PC-3 (cell line): ENCODE results near the gene CCNG2.

ENCODE experiments used
- CTCF ChIP-seq: fragments of 300-600 bp; sonication (generic); conservative IDR thresholded peaks from 2 replicates; pipeline ENCODE4 v1.5.1; 2017; ENCODE audit warnings: antibody characterized with exemption, low read depth, mild to moderate bottlenecking, low read length
- EZH2 ChIP-seq: fragments of 300-600 bp; sonication (generic); IDR thresholded peaks from one replicate; pipeline ENCODE4 v1.6.1; 2017; ENCODE audit warnings: antibody characterized with exemption, mild to moderate bottlenecking, low read length; ENCODE audit not compliant: unreplicated experiment
- EZH2phosphoT487 ChIP-seq: fragments of 300-600 bp; sonication (generic); IDR thresholded peaks from 2 replicates; pipeline ENCODE4 v1.6.1; 2018; ENCODE audit warnings: mild to moderate bottlenecking, antibody characterized with exemption, low read length, borderline replicate concordance

GRCh38 chr4:77142646-77143028 is 14.4 kb upstream of the CCNG2 start:
- TF ChIP-seq CTCF (no peak), EZH2 (no peak), EZH2phosphoT487 (no peak)
